HEK293T (cell line): ENCODE measurements around the gene ETDC.

Experiments
- ARNT ChIP-seq: fragments of 450-650 bp; IDR thresholded peaks from 2 replicates; pipeline ENCODE4 v1.6.1; 2017; ENCODE audit warnings: mild to moderate bottlenecking
- BHLHE40 ChIP-seq: fragments of 450-650 bp; IDR thresholded peaks from 2 replicates; pipeline ENCODE4 v1.6.1; 2016; ENCODE audit warnings: mild to moderate bottlenecking, moderate library complexity, borderline replicate concordance
- ELF4 ChIP-seq: fragments of 450-650 bp; IDR thresholded peaks from 2 replicates; pipeline ENCODE4 v1.6.1; 2017; ENCODE audit warnings: antibody characterized with exemption
- FOXA1 ChIP-seq: fragments of 450-650 bp; IDR thresholded peaks from 2 replicates; pipeline ENCODE4 v1.6.1; 2016; ENCODE audit warnings: mild to moderate bottlenecking
- FOXK2 ChIP-seq: fragments of 450-650 bp; IDR thresholded peaks from 2 replicates; pipeline ENCODE4 v1.6.1; 2016; ENCODE audit warnings: mild to moderate bottlenecking
- FOXM1 ChIP-seq: fragments of 450-650 bp; IDR thresholded peaks from 2 replicates; pipeline ENCODE4 v1.6.1; 2017; ENCODE audit warnings: mild to moderate bottlenecking, borderline replicate concordance
- HDGF ChIP-seq: fragments of 450-650 bp; IDR thresholded peaks from 2 replicates; pipeline ENCODE4 v1.6.1; 2017; ENCODE audit warnings: antibody characterized with exemption, borderline replicate concordance
- L3MBTL2 ChIP-seq: fragments of 450-650 bp; conservative IDR thresholded peaks from 2 replicates; pipeline ENCODE4 v1.6.1; 2016; ENCODE audit warnings: mild to moderate bottlenecking
- NFRKB ChIP-seq: fragments of 450-650 bp; IDR thresholded peaks from 2 replicates; pipeline ENCODE4 v1.6.1; 2016; ENCODE audit warnings: mild to moderate bottlenecking, moderate library complexity
- PKNOX1 ChIP-seq: fragments of 450-650 bp; IDR thresholded peaks from 2 replicates; pipeline ENCODE4 v1.6.1; 2016
- SP1 ChIP-seq: fragments of 450-650 bp; IDR thresholded peaks from 2 replicates; pipeline ENCODE4 v1.6.1; 2017
- SUZ12 ChIP-seq: fragments of 450-650 bp; IDR thresholded peaks from 2 replicates; pipeline ENCODE4 v1.6.1; 2016; ENCODE audit warnings: mild to moderate bottlenecking
- TARDBP ChIP-seq: fragments of 450-650 bp; IDR thresholded peaks from 2 replicates; pipeline ENCODE4 v1.6.1; 2016
- ZNF384 ChIP-seq: fragments of 450-650 bp; IDR thresholded peaks from 2 replicates; pipeline ENCODE4 v1.6.1; 2016

- TF ChIP-seq FOXA1 (no peak), PKNOX1 (no peak), FOXM1 (no peak), SP1 (no peak), ARNT (no peak), ELF4 (no peak), TARDBP (no peak), BHLHE40 (no peak), SUZ12 (no peak), NFRKB (no peak), L3MBTL2 (no peak), HDGF (no peak), FOXK2 (no peak), ZNF384 (no peak)
Observed at GRCh38 chrX:135273162-135273561, 36.1 kb upstream of the ETDC start.
